ENCODE data around the gene ZBTB17. TPM values are rescaled to one million over a fixed set of nuclear protein-coding genes. Genes with fewer than 3 reads are reported as not detected.

ZBTB17 gene
- polyA plus RNA-seq, 2 of the 4 experiments (the other 2 are of a cell fraction): 13.8 to 16.5 TPM

GRCh38 chr1:15952317-15953258, 23.3 kb downstream of the ZBTB17 start:
- Histone ChIP-seq H3K4me1 (peaks cover 59% of the 10 kb centered on the region), H3K4me3 (no peak overlapping the region), H3K9me3 (no peaks in the 10 kb centered on the region), H3K27ac (peak overlapping the region; percentile 70 to 91), H3K4me2 (peak overlapping the region; percentile 50)
- WGBS (ENCODE audit: missing lambda C conversion rate): 57% methylated on average over 16 of the region's 27 CpGs
- TF ChIP-seq BCL3 (IDR thresholded peaks at IDR 0.05): no peak
- TF ChIP-seq ZSCAN20 (CRISPR knock-in tag; IDR thresholded peaks at IDR 0.05): no peak
- peak; percentile 56 for TF ChIP-seq JUNB (IDR thresholded peaks at IDR 0.05)
- peak in 1 of 2 experiments; percentile 44; a peak in 1 of 5 replicates for TF ChIP-seq JUN (IDR thresholded peaks at IDR 0.05)
- peak in 1 of 2 experiments; percentile 21; a peak in 2 of 5 replicates for TF ChIP-seq RAD21 (conservative IDR thresholded peaks at IDR 0.05 in 1 of 2, IDR thresholded peaks at IDR 0.05 in 1 of 2)
- TF ChIP-seq FOSL2 (IDR thresholded peaks at IDR 0.05): peak; percentile 65
- TF ChIP-seq FOSL2 (CRISPR knock-in tag; IDR thresholded peaks at IDR 0.05): peak; percentile 78
- TF ChIP-seq TP53 (CRISPR knock-in tag; IDR thresholded peaks at IDR 0.05): no peak
- no peak for TF ChIP-seq MAFK (IDR thresholded peaks at IDR 0.05; ENCODE audit: partially characterized antibody)
- TF ChIP-seq MAX (IDR thresholded peaks at IDR 0.05): peak; percentile 35; the same call in 1 of the 2 replicates
- TF ChIP-seq PHF8 (IDR thresholded peaks at IDR 0.05; ENCODE audit: borderline replicate concordance, low read depth): no peak
- no peak for TF ChIP-seq CBX8 (IDR thresholded peaks at IDR 0.05)
- no peak for TF ChIP-seq HEYL (CRISPR knock-in tag; IDR thresholded peaks at IDR 0.05)
- no peak for TF ChIP-seq CHD4 (IDR thresholded peaks at IDR 0.05; ENCODE audit: borderline replicate concordance)
- no peak for TF ChIP-seq HES2 (IDR thresholded peaks at IDR 0.05)
- no peak for TF ChIP-seq NR3C1 (IDR thresholded peaks at IDR 0.05)
- TF ChIP-seq CHD2 (IDR thresholded peaks at IDR 0.05; ENCODE audit: low read length, partially characterized antibody): peak; percentile 22
- TF ChIP-seq EHF (CRISPR knock-in tag; IDR thresholded peaks at IDR 0.05): no peak
- peak; percentile 62 to 66; a peak in 5 of 6 replicates for ATAC-seq
- POLR2A ChIA-PET: no interaction called here
- DNase-seq (ENCODE audit: low read depth in 1 of 2, low spot score in 1 of 2): peak; percentile 61 to 64
- peak; percentile 65 for FAIRE-seq
- CTCF ChIA-PET: interaction anchor here (0.9 to 2.2 kb wide), 5 partner anchors 8 to 161 kb away, joined by 3 to 8 read pairs (median 4); no protein-coding TSS in a partner anchor

- no peak for DNase-seq (ENCODE audit: low read depth in 1 of 2, low spot score in 1 of 2)
- peak overlapping the region; percentile 50; the same call in 2 of the 3 replicates for H3K4me2 ChIP-seq
Observed at GRCh38 chr1:15951341-15952153, 24.4 kb downstream of the ZBTB17 start.

More at GRCh38 chr1:15951341-15952153, 24.4 kb downstream of the ZBTB17 start:
- Histone ChIP-seq H3K4me1 (peaks cover 59% of the 10 kb centered on the region), H3K27ac (peak overlapping the region; percentile 70 to 91), H3K9me3 (no peaks in the 10 kb centered on the region), H3K4me3 (no peak overlapping the region)
- WGBS (ENCODE audit: missing lambda C conversion rate): 88% methylated on average over 16 of the region's 23 CpGs
- CTCF ChIA-PET: interaction anchor here (0.9 to 2.2 kb wide), 7 partner anchors 9 to 160 kb away, joined by 3 to 8 read pairs (median 4); no protein-coding TSS in a partner anchor
- POLR2A ChIA-PET: interaction anchor here (3.1 kb wide), 1 partner anchor 24 kb away, joined by 12 read pairs; the partner anchor contains the start of gene ZBTB17
- no peak for FAIRE-seq
- no peak for ATAC-seq
- no peak for TF ChIP-seq TFCP2L1 (CRISPR knock-in tag; IDR thresholded peaks at IDR 0.05)
- TF ChIP-seq ZSCAN20 (CRISPR knock-in tag; IDR thresholded peaks at IDR 0.05): no peak
- no peak for TF ChIP-seq EP300 (IDR thresholded peaks at IDR 0.05)
- TF ChIP-seq HOXB13 (CRISPR knock-in tag; IDR thresholded peaks at IDR 0.05; ENCODE audit: low read depth): no peak
- TF ChIP-seq E2F6 (IDR thresholded peaks at IDR 0.05; ENCODE audit: borderline replicate concordance, low read depth): no peak
- no peak for TF ChIP-seq CHD4 (IDR thresholded peaks at IDR 0.05; ENCODE audit: borderline replicate concordance)
- no peak for TF ChIP-seq KDM5A (IDR thresholded peaks at IDR 0.05)
- TF ChIP-seq CBX2 (IDR thresholded peaks at IDR 0.05; ENCODE audit: borderline replicate concordance, low read depth): no peak
- no peak for TF ChIP-seq FOSB (CRISPR knock-in tag; IDR thresholded peaks at IDR 0.05)
- TF ChIP-seq CBX8 (IDR thresholded peaks at IDR 0.05): no peak
- TF ChIP-seq ESRRA (IDR thresholded peaks at IDR 0.05; ENCODE audit: borderline replicate concordance, low read length): no peak
- no peak for TF ChIP-seq JUN (IDR thresholded peaks at IDR 0.05)
- TF ChIP-seq ELK1 (IDR thresholded peaks at IDR 0.05; ENCODE audit: low read depth, low read length): no peak
- no peak for TF ChIP-seq FOXS1 (CRISPR knock-in tag; IDR thresholded peaks at IDR 0.05)
- TF ChIP-seq CEBPB (IDR thresholded peaks at IDR 0.05): no peak
- TF ChIP-seq ZC3H11A (IDR thresholded peaks at IDR 0.05): no peak
- TF ChIP-seq TP53 (CRISPR knock-in tag; IDR thresholded peaks at IDR 0.05): no peak
